ENCODE measurements around the gene PAOX.
"Not testable (repeated sequence)": the region's sequence is repeated elsewhere in the genome, so short reads cannot be mapped to it uniquely, and the experiment has no call there.

PAOX gene

DNA sequence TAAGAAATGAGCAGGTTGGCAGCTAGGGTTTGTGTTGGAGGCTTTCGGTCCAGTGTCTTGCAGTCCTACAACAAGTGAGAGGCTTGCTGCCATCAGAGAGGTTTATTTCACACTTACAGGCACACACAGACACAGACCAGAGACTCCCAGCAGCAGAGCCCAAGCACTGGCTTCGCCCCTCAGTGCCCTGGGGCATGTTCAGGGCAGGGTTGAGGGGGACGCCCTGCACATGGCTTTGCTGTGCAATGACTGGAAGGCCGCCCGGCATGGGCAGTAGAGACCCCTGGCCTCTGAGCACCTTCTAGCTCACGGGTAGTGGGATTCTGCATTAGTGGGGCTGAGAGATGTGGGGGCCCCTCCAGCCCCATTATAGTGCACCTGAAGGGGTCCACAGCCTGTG lies 41.5 kb downstream of the PAOX start:
- H3K36me3 ChIP-seq (ENCODE audit: control insufficient read depth in 1 of 2, insufficient read depth in 2 of 2, low read length in 2 of 2): peaks cover 10 to 30% of the 10 kb centered on the region in 2 donors
- no peak overlapping the region for H3K27ac ChIP-seq (ENCODE audit: low read length)
- H3K4me1 ChIP-seq (ENCODE audit: control insufficient read depth in 1 of 2, insufficient read depth in 2 of 2, low read length in 2 of 2): peaks cover 0 to 4% of the 10 kb centered on the region in 2 donors
- no peaks in the 10 kb centered on the region for H3K27me3 ChIP-seq (ENCODE audit: low read depth, low read length)
- H3K4me3 ChIP-seq (ENCODE audit: low read depth in 1 of 2, low read length in 2 of 2): no peak overlapping the region
- H3K9me3 ChIP-seq (ENCODE audit: control insufficient read depth in 1 of 2, low read length in 2 of 2): no peaks in the 10 kb centered on the region

DNA sequence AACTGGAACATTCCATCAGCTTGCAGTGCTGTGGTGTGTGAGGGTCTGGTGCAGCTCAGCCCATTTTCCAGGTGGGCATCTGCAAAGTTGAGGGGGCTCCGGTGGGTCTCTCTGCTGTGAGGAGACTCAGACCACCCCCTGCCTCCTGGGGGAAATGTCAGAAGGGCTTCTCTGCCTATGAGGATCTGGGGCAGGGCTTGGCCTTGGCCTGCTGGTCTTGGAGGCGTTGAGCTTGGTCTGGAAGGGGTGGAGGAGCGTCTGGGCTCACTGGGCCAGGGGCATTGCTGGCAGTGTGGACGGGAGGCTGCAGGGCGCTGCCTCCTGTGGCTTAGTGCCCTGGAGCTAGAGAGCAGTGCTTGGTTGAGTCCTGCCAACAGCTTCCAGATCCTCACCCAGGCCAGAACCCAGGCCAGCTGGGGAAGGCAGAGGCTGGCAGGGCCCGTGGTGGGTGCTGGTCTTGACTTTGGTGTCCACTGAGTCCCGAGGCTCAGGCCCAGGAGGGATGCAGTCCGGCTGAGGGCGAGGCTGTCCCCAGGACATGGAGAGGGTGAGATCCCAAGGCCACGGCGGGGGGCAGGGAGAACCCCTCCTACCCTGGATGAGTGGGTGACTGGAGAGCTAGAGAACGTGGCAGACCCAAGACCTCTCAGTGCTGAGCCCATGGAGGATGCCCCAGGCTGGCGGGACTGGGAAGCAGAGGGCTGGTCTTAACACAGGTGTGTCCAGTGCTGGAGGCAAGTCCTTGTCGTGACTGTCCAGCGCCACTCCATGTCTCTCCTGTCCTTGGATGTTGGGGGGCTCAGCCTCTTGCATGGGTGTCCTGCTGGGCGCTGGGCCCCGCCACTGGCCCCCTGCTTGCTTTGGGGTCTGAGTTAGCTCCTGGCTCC lies 42.5 kb downstream of the PAOX start:
- H3K4me3 ChIP-seq (ENCODE audit: low read depth in 1 of 2, low read length in 2 of 2): no peak overlapping the region
- H3K27ac ChIP-seq (ENCODE audit: low read length): no peak overlapping the region
- H3K27me3 ChIP-seq (ENCODE audit: low read depth, low read length): no peaks in the 10 kb centered on the region
- H3K36me3 ChIP-seq (ENCODE audit: control insufficient read depth in 1 of 2, insufficient read depth in 2 of 2, low read length in 2 of 2): peaks cover 9 to 26% of the 10 kb centered on the region in 2 donors
- H3K9me3 ChIP-seq (ENCODE audit: control insufficient read depth in 1 of 2, low read length in 2 of 2): no peaks in the 10 kb centered on the region
- H3K4me1 ChIP-seq (ENCODE audit: control insufficient read depth in 1 of 2, insufficient read depth in 2 of 2, low read length in 2 of 2): peaks cover 0 to 4% of the 10 kb centered on the region in 2 donors

DNA sequence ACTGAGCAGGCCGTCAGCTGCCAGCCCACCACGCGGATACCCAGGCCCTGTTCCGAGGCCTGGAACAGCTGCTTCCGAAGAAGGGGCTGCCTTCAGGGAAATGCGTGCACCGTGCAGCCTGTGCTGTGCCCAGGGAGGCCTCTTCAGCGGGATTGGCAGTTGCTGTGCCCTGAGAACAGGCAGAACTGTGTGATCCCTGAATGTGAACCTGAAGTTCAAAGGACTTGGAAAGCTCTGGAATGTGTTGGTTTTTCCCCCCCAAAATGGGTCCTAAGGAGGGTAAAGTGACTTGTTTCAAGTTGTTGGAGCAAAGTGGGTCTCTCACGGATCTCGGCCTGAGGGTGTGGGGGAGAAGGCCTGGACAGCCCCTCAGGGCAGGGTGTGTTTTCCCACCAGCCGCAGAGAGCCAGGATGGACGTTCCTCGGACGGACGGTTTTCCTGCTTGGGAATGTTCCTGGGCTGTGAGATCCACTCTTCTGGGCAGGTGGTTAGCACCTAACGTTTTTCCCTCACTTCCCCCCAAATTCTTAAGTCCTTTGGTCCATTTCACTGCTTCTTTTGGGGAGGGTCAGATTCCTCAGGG lies 43.3 kb downstream of the PAOX start:
- Histone ChIP-seq H3K36me3 (ENCODE audit: control insufficient read depth in 1 of 2, insufficient read depth in 2 of 2, low read length in 2 of 2) (peaks cover 9 to 26% of the 10 kb centered on the region in 2 donors), H3K4me1 (ENCODE audit: control insufficient read depth in 1 of 2, insufficient read depth in 2 of 2, low read length in 2 of 2) (peaks cover 0 to 4% of the 10 kb centered on the region in 2 donors), H3K27me3 (ENCODE audit: low read depth, low read length) (no peaks in the 10 kb centered on the region), H3K27ac (ENCODE audit: low read length) (no peak overlapping the region), H3K4me3 (ENCODE audit: low read depth in 1 of 2, low read length in 2 of 2) (no peak overlapping the region), H3K9me3 (ENCODE audit: control insufficient read depth in 1 of 2, low read length in 2 of 2) (no peaks in the 10 kb centered on the region)

DNA sequence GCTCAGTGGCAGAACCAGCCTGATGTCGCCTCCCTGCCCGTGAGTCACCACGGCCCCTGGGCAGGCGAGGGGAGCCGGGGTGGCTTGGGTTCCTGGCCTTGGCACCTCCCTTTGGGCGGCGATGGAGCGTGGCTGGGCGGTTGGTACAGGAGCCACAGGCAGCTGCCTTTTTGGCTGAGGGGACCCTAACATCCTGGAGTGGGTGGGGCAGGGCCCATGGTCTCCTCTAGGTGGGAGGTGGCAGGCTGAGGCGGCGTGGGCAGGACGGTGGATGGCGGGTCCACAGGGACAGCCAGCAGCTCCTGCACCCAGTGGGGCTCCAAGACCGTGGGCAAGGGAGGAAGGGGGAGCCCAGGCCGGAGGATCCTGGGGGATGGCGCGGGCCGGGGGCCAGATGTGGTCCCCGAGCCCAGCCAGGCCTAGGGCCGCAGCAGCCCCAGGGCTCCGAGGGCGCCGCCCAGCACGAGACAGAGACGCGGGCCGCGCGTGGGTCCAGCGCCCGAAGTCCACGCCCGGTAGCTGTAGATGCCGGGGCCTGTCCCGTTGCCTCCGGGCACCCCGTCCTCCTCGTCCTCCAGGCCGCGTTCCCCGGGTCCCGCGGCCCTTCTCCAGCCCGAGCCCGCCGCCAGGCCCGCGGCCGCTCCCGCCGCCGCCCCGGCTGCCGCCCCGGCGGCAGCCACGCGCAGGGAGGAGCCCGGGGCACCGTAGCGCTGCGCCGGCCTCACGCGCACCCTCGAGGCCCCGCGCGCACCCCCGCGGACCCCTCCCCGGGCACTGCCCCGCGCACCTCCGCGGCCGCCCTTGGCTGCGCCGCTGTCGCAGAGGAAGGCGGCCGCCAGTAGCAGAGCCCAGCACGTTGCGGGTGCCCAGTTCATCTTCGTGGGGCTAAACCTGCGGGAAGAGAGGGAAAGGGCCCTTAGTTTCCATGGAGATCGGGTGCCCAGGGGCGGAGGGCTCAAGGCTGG lies 44.0 kb downstream of the PAOX start:
- Histone ChIP-seq H3K27me3 (ENCODE audit: low read depth, low read length) (no peaks in the 10 kb centered on the region), H3K4me3 (ENCODE audit: low read depth in 1 of 2, low read length in 2 of 2) (no peak overlapping the region), H3K36me3 (ENCODE audit: control insufficient read depth in 1 of 2, insufficient read depth in 2 of 2, low read length in 2 of 2) (peaks cover 9 to 26% of the 10 kb centered on the region in 2 donors), H3K9me3 (ENCODE audit: control insufficient read depth in 1 of 2, low read length in 2 of 2) (no peaks in the 10 kb centered on the region), H3K4me1 (ENCODE audit: control insufficient read depth in 1 of 2, insufficient read depth in 2 of 2, low read length in 2 of 2) (peaks cover 0 to 4% of the 10 kb centered on the region in 2 donors), H3K27ac (ENCODE audit: low read length) (no peak overlapping the region)

DNA sequence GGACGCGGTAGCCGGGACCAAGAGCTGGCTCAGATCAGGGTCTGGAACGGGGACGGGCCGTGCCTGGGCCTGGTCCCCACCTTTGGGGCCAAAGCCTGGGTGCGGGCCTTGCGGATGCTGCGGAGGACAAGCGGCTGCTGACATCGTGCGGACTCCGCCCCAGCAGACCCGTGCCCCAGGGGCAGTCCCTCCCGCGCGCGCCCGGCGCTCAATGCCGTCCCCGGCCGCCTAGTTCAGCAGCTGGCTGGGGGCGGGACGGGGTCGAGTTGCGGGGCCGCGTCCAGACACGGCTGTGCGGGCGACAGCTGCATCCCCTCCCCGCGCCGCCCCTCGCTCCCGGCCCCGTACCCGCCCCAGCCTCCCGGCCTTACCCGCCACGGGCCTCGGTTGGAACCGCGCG lies 45.0 kb downstream of the PAOX start:
- not testable (repeated sequence) for H3K4me1 ChIP-seq (ENCODE audit: control insufficient read depth in 1 of 2, insufficient read depth in 2 of 2, low read length in 2 of 2); H3K4me3 ChIP-seq (ENCODE audit: low read depth in 1 of 2, low read length in 2 of 2); H3K27me3 ChIP-seq (ENCODE audit: low read depth, low read length); H3K27ac ChIP-seq (ENCODE audit: low read length); H3K9me3 ChIP-seq (ENCODE audit: control insufficient read depth in 1 of 2, low read length in 2 of 2)
- peaks cover 9 to 22% of the 10 kb centered on the region in 2 donors for H3K36me3 ChIP-seq (ENCODE audit: control insufficient read depth in 1 of 2, insufficient read depth in 2 of 2, low read length in 2 of 2)

DNA sequence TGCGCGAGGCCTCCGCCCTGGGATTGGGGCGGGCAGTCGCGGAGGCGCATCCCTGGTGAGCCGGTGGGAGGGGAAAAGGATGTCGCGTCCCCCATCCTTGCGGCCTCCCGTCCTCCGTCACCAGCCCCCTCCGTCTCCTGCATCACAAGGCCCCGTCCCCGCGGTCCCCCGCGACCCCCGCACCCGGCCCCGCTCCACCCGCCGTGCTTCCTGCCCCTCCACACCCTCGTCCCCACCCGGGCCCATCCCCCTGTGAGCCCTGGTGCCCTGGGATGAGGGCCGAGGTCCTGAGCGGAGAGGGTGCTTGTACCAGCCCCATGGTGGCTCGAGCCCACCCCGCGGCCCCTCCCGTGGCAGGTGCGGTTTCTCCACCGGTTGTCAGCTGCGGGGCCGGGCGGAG lies 45.5 kb downstream of the PAOX start, which contains the start of gene SPRN:
Gene SPRN (minus strand): TSS at position 25 of the 400 bp plus-strand sequence. CDS start 944 bp downstream, outside the sequence.
- not testable (repeated sequence) for H3K9me3 ChIP-seq (ENCODE audit: control insufficient read depth in 1 of 2, low read length in 2 of 2); H3K27me3 ChIP-seq (ENCODE audit: low read depth, low read length); H3K4me3 ChIP-seq (ENCODE audit: low read depth in 1 of 2, low read length in 2 of 2); H3K4me1 ChIP-seq (ENCODE audit: control insufficient read depth in 1 of 2, insufficient read depth in 2 of 2, low read length in 2 of 2); H3K27ac ChIP-seq (ENCODE audit: low read length)
- H3K36me3 ChIP-seq (ENCODE audit: control insufficient read depth in 1 of 2, insufficient read depth in 2 of 2, low read length in 2 of 2): peaks cover 9 to 17% of the 10 kb centered on the region in 2 donors

DNA sequence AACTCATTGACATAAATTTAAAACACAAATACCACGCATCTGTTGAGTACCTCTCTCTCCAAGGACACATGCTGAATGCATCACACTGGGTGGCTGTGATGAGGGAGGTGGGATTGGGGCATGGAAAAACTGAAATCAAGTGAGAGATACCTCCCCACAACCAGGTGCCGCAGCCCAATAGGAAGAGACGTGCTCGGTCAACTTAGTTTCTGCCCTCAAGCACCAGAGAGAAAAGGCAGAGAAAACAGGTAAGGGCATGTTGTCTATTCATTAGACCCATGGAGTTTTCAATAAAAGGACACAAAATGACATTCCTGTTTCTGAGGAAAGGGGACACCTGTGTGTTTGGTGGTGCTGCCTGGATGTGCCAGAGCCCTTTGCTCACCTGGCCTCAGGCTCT lies 50.5 kb downstream of the PAOX start:
- H3K4me3 ChIP-seq (ENCODE audit: low read depth in 1 of 2, low read length in 2 of 2); H3K9me3 ChIP-seq (ENCODE audit: control insufficient read depth in 1 of 2, low read length in 2 of 2); H3K27me3 ChIP-seq (ENCODE audit: low read depth, low read length): not testable (repeated sequence)

DNA sequence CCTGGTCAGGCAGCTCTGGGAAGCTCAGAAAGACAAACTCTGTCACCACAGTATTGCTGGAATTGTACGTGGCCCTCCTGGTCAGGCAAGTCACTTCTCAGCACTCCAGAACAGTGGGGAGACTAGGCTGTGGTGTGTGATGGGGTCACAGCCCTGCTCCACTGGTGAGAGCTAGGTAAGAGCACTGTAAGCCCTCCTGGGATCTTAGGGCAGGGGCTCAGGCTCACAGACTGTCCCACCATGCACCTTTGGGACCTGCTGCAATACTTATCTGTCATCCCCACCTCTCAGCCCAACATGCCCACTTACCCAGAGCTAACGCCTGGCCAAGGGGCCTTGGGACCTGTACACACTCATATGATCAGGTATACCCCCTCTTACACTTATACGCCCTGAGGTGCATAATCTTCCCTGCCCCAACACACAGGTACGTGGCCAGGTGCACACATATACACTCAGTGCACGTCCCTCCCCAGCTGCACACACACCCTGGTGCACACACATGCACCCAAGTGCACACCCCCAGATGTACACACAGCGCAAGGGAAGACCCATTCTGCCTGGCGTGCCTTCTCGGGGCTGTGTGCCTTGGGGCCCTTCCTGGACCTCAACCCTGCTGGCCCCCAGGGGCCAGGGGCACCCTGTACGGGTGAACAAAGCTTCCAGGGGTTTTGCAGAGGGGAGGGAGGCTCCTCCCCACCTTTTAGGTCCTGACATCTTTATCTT lies 53.0 kb downstream of the PAOX start:
- H3K36me3 ChIP-seq (ENCODE audit: control insufficient read depth in 1 of 2, insufficient read depth in 2 of 2, low read length in 2 of 2); H3K4me3 ChIP-seq (ENCODE audit: low read depth in 1 of 2, low read length in 2 of 2); H3K4me1 ChIP-seq (ENCODE audit: control insufficient read depth in 1 of 2, insufficient read depth in 2 of 2, low read length in 2 of 2); H3K27me3 ChIP-seq (ENCODE audit: low read depth, low read length); H3K9me3 ChIP-seq (ENCODE audit: control insufficient read depth in 1 of 2, low read length in 2 of 2); H3K27ac ChIP-seq (ENCODE audit: low read length): not testable (repeated sequence)

More for the DNA sequence above, 50.5 kb downstream of the PAOX start:
- not testable (repeated sequence) for H3K4me1 ChIP-seq (ENCODE audit: control insufficient read depth in 1 of 2, insufficient read depth in 2 of 2, low read length in 2 of 2); H3K36me3 ChIP-seq (ENCODE audit: control insufficient read depth in 1 of 2, insufficient read depth in 2 of 2, low read length in 2 of 2); H3K27ac ChIP-seq (ENCODE audit: low read length)

DNA sequence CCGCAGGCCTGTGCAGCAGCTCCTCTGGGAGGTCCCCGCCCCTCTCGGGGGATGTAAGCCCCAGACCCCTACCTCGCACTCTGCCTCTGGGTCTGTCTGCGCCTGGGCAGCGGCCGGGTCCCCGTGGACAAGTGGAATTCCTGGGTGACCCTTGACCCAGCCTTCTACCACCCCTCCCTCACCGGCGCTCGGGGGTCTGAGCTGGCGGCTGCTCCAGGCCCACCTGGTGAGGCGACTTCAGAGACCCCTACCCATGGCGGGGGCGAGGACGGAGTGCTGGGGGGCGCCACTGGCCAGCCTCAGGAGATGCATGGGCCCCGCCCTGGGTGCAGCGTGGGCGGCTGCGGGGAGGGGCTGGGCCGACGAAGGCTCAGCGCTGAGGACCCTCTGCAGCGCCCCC lies 53.7 kb downstream of the PAOX start:
- H3K36me3 ChIP-seq (ENCODE audit: control insufficient read depth in 1 of 2, insufficient read depth in 2 of 2, low read length in 2 of 2); H3K27ac ChIP-seq (ENCODE audit: low read length); H3K4me1 ChIP-seq (ENCODE audit: control insufficient read depth in 1 of 2, insufficient read depth in 2 of 2, low read length in 2 of 2); H3K27me3 ChIP-seq (ENCODE audit: low read depth, low read length); H3K4me3 ChIP-seq (ENCODE audit: low read depth in 1 of 2, low read length in 2 of 2); H3K9me3 ChIP-seq (ENCODE audit: control insufficient read depth in 1 of 2, low read length in 2 of 2): not testable (repeated sequence)

DNA sequence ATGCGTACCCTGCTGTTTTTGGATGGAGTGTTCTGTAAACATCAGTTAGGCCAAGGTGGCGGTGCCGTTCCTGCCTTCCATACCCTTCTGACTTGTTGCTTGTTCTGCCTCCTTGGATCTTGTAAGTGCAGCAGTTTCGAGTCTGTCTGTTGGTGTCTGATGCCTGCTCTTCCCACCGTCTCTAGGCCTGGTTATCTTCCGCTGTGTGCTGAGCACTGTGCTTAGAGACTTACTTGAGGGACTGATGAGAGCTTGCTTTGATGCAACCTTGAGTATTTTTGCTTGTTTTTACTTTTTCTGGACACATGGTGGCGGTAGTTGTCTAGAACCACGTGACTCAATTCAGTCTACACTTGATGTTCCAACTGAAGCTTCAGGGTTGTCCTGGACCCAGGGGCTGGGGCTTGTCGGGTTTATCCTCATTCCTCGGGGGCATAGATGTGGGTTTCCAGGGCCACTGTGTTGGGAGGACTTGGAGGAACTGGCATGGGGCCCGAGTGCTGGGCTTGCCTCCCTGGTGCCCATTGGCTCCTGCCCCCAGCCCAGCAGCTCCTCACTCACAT lies 59.7 kb downstream of the PAOX start:
- Histone ChIP-seq H3K9me3 (ENCODE audit: control insufficient read depth in 1 of 2, low read length in 2 of 2) (no peaks in the 10 kb centered on the region), H3K4me1 (ENCODE audit: control insufficient read depth in 1 of 2, insufficient read depth in 2 of 2, low read length in 2 of 2) (no peaks in the 10 kb centered on the region), H3K4me3 (ENCODE audit: low read depth in 1 of 2, low read length in 2 of 2) (no peak overlapping the region), H3K36me3 (ENCODE audit: control insufficient read depth in 1 of 2, insufficient read depth in 2 of 2, low read length in 2 of 2) (peaks cover 4% of the 10 kb centered on the region in 2 donors), H3K27me3 (ENCODE audit: low read depth, low read length) (no peaks in the 10 kb centered on the region), H3K27ac (ENCODE audit: low read length) (no peak overlapping the region)

Data from muscle layer of duodenum (tissue), 2 donors.